H1 (cell line): ENCODE results near the gene CYB561D2. TPM values are rescaled to one million over a fixed set of nuclear protein-coding genes. Genes with fewer than 3 reads are reported as not detected.
A peak's percentile ranks its signal among the peaks of the same experiment; 100 is the strongest.

Experiments
- CTCF ChIA-PET: fragments of 300-600 bp; sonication (Branson Sonifier 250); formaldehyde crosslinking; loops from one replicate; lab custom pipeline; 2021; ENCODE audit not compliant: partially characterized antibody; lab: Charles Lee
- POLR2A ChIA-PET: fragments of 300-600 bp; sonication (Branson Sonifier 250); formaldehyde crosslinking; loops from one replicate; lab custom pipeline; 2021; ENCODE audit warnings: inconsistent platforms; ENCODE audit not compliant: partially characterized antibody; lab: Charles Lee
- DNase-seq, 2 experiments: peaks; one replicate each; pipeline versions ENCODE4 v3.0.0 to v3.0.0-alpha.2; 2010 to 2022; ENCODE audit warnings: low spot score in 2 of 2, low read depth in 1 of 2, mixed read lengths in 1 of 2
- FAIRE-seq: peaks from 2 replicates; lab custom pipeline; 2011; peaks lifted over from hg19 to GRCh38; lab: Jason Lieb, UNC
- H2AFZ ChIP-seq: 2 replicates; pipeline ENCODE4 v1.8.1; 2012; ENCODE audit warnings: low read length, inconsistent platforms
- H2AK5ac ChIP-seq: 2 replicates; pipeline ENCODE4 v1.6.1; 2013; ENCODE audit warnings: low read depth, low read length
- H2BK120ac ChIP-seq: replicated peaks from 2 replicates; pipeline ENCODE3; 2013; ENCODE audit warnings: low read depth, low read length, inconsistent platforms
- H2BK12ac ChIP-seq: 2 replicates; pipeline ENCODE4 v1.6.1; 2013; ENCODE audit warnings: low read depth, low read length
- H2BK15ac ChIP-seq: 2 replicates; pipeline ENCODE4 v1.6.1; 2013; ENCODE audit warnings: low read length
- H2BK20ac ChIP-seq: 2 replicates; pipeline ENCODE4 v1.6.1; 2013; ENCODE audit warnings: low read length
- H2BK5ac ChIP-seq: 2 replicates; pipeline ENCODE4 v1.6.1; 2013; ENCODE audit warnings: low read depth, low read length
- H3K14ac ChIP-seq: 2 replicates; pipeline ENCODE4 v1.6.1; 2013; ENCODE audit warnings: inconsistent platforms; ENCODE audit not compliant: insufficient read length
- H3K18ac ChIP-seq: 2 replicates; pipeline ENCODE4 v1.6.1; 2013; ENCODE audit warnings: low read length; ENCODE audit errors: extremely low read depth
- H3K23ac ChIP-seq: 2 replicates; pipeline ENCODE4 v1.6.1; 2013; ENCODE audit warnings: inconsistent platforms; ENCODE audit not compliant: insufficient read length
- H3K23me2 ChIP-seq: 2 replicates; pipeline ENCODE4 v1.6.1; 2013; ENCODE audit warnings: low read depth, low read length
- H3K27ac ChIP-seq: 2 replicates; pipeline ENCODE4 v1.6.1; 2011; ENCODE audit warnings: low read depth, low read length, inconsistent platforms
- H3K27me3 ChIP-seq, 4 experiments: replicated peaks in 1 of 4; 1 replicate in 1 of 4; 2 replicates in 3 of 4; pipeline versions ENCODE4 v1.6.1 to v1.8.1; 2011 to 2013; ENCODE audit warnings: low read length in 3 of 4, mild to moderate bottlenecking in 3 of 4, inconsistent platforms in 2 of 4, mixed read lengths in 2 of 4, moderate library complexity in 1 of 4; ENCODE audit not compliant: control insufficient read depth in 3 of 4, insufficient read depth in 3 of 4; ENCODE audit errors: extremely low read depth in 1 of 4
- H3K36me3 ChIP-seq, 4 experiments: 2 replicates each; pipeline versions ENCODE4 v1.6.1 to v1.8.1; 2011 to 2013; ENCODE audit warnings: mild to moderate bottlenecking in 4 of 4, low read length in 3 of 4, moderate library complexity in 2 of 4, control low read depth in 1 of 4, inconsistent platforms in 1 of 4; ENCODE audit not compliant: insufficient read depth in 4 of 4, control insufficient read depth in 2 of 4
- H3K4ac ChIP-seq: replicated peaks from 2 replicates; pipeline ENCODE3; 2013; ENCODE audit warnings: low read length, low read depth, mixed read lengths, inconsistent platforms; ENCODE audit not compliant: insufficient read length
- H3K4me1 ChIP-seq, 4 experiments: replicated peaks in 1 of 4; 1 replicate in 1 of 4; 2 replicates in 3 of 4; pipeline versions ENCODE4 v1.6.1 to v1.8.1; 2011 to 2013; ENCODE audit warnings: low read length in 3 of 4, inconsistent platforms in 2 of 4, mixed read lengths in 1 of 4; ENCODE audit not compliant: insufficient read depth in 4 of 4, control insufficient read depth in 3 of 4
- H3K4me2 ChIP-seq, 2 experiments: 2 replicates each; pipeline versions ENCODE4 v1.6.1 to v1.8.1; 2011 to 2013; ENCODE audit warnings: low read depth in 2 of 2, low read length in 2 of 2, control low read depth in 1 of 2, inconsistent platforms in 1 of 2, mild to moderate bottlenecking in 1 of 2; ENCODE audit not compliant: insufficient read depth in 1 of 2
- H3K4me3 ChIP-seq, 4 experiments: fragments of 200-600, 300-600 bp in 1 of 4; sonication (generic), shearing (Covaris generic), sonication (Bioruptor Twin) in 1 of 4; 2 replicates each; pipeline versions ENCODE4 v1.5.1 to v1.8.1; 2011 to 2016; ENCODE audit warnings: low read length in 4 of 4, low read depth in 3 of 4, control low read depth in 2 of 4, inconsistent platforms in 2 of 4, mild to moderate bottlenecking in 2 of 4, mixed read lengths in 1 of 4, moderate library complexity in 1 of 4; ENCODE audit not compliant: insufficient read depth in 2 of 4; ENCODE audit errors: extremely low read depth in 1 of 4
- H3K56ac ChIP-seq: replicated peaks from 2 replicates; pipeline ENCODE3; 2013; ENCODE audit warnings: low read depth, mild to moderate bottlenecking, mixed read lengths, low read length, inconsistent platforms; ENCODE audit not compliant: insufficient read length
- H3K79me1 ChIP-seq: 2 replicates; pipeline ENCODE4 v1.6.1; 2013; ENCODE audit warnings: low read depth, low read length, control low read depth
- H3K79me2 ChIP-seq, 2 experiments: 2 replicates each; pipeline versions ENCODE4 v1.6.1 to v1.8.1; 2012 to 2013; ENCODE audit warnings: low read length in 2 of 2, mild to moderate bottlenecking in 2 of 2, inconsistent platforms in 1 of 2; ENCODE audit not compliant: insufficient read depth in 2 of 2, control insufficient read depth in 1 of 2
- H3K9ac ChIP-seq, 4 experiments: replicated peaks in 1 of 4; 1 replicate in 1 of 4; 2 replicates in 3 of 4; pipeline versions ENCODE4 v1.6.1 to v1.8.1; 2011 to 2013; ENCODE audit warnings: low read depth in 3 of 4, low read length in 3 of 4, control low read depth in 2 of 4, mild to moderate bottlenecking in 2 of 4, moderate library complexity in 2 of 4, inconsistent platforms in 1 of 4; ENCODE audit errors: extremely low read depth in 1 of 4
- H3K9me3 ChIP-seq, 2 experiments: 2 replicates each; pipeline versions ENCODE4 v1.6.1 to v1.8.1; 2012 to 2013; ENCODE audit warnings: mild to moderate bottlenecking in 2 of 2, moderate library complexity in 2 of 2, control low read depth in 1 of 2, inconsistent platforms in 1 of 2, low read depth in 1 of 2, low read length in 1 of 2, mixed read lengths in 1 of 2; ENCODE audit not compliant: insufficient read depth in 2 of 2
- H4K20me1 ChIP-seq, 2 experiments: replicated peaks in 1 of 2; 2 replicates each; pipeline versions ENCODE3 to v1.8.1; 2011 to 2013; ENCODE audit warnings: inconsistent platforms in 2 of 2, low read length in 2 of 2, mild to moderate bottlenecking in 1 of 2; ENCODE audit not compliant: insufficient read depth in 2 of 2, control insufficient read depth in 1 of 2
- H4K5ac ChIP-seq: 2 replicates; pipeline ENCODE4 v1.6.1; 2013; ENCODE audit warnings: low read length, low read depth, mixed read lengths, inconsistent platforms; ENCODE audit not compliant: insufficient read length
- H4K8ac ChIP-seq: 2 replicates; pipeline ENCODE4 v1.8.0; 2013; ENCODE audit warnings: mild to moderate bottlenecking, moderate library complexity, low read length, inconsistent platforms; ENCODE audit not compliant: insufficient read depth; ENCODE audit errors: extremely low read depth
- H4K91ac ChIP-seq: replicated peaks from 2 replicates; pipeline ENCODE3; 2013; ENCODE audit warnings: low read length, mixed read lengths, inconsistent platforms; ENCODE audit not compliant: insufficient read length
- KDM5A ChIP-seq: fragments of 200-600 bp; IDR thresholded peaks from 2 replicates; pipeline ENCODE4 v1.7.1; 2012; ENCODE audit warnings: mild to moderate bottlenecking, low read length, inconsistent platforms, mixed read lengths
- PHF8 ChIP-seq: fragments of 200-600 bp; sonication (generic); conservative IDR thresholded peaks from 2 replicates; pipeline ENCODE4 v1.7.1; 2012; ENCODE audit warnings: low read depth, mild to moderate bottlenecking, inconsistent platforms, low read length, moderate library complexity
- RBBP5 ChIP-seq: IDR thresholded peaks from 2 replicates; pipeline ENCODE4 v1.7.1; 2012; ENCODE audit warnings: low read depth, mild to moderate bottlenecking, inconsistent platforms, low read length, moderate library complexity, borderline replicate concordance
- RNF2 ChIP-seq: fragments of 200-900, 300-1000 bp; sonication (generic); IDR thresholded peaks from 2 replicates; pipeline ENCODE4 v1.7.1; 2016; ENCODE audit warnings: borderline replicate concordance, low read depth, mild to moderate bottlenecking, antibody characterized with exemption, low read length; ENCODE audit not compliant: poor library complexity, severe bottlenecking; ENCODE audit errors: missing control alignments
- SIN3A ChIP-seq, 2 experiments: IDR thresholded peaks in 1 of 2; conservative IDR thresholded peaks in 1 of 2; 2 replicates each; pipeline ENCODE4 v1.6.1; 2011 to 2012; ENCODE audit warnings: low read length in 2 of 2, improper control_type of control experiment in 1 of 2, low read depth in 1 of 2, mild to moderate bottlenecking in 1 of 2
- SRF ChIP-seq: IDR thresholded peaks from 2 replicates; pipeline ENCODE4 v1.6.1; 2011; ENCODE audit warnings: mild to moderate bottlenecking, low read depth, low read length, moderate library complexity
- SUZ12 ChIP-seq: fragments of 200-600 bp; sonication (generic); IDR thresholded peaks from 2 replicates; pipeline ENCODE4 v1.6.1; 2012; ENCODE audit warnings: mild to moderate bottlenecking, inconsistent platforms, low read length, moderate library complexity, mixed read lengths
- TAF1 ChIP-seq: IDR thresholded peaks from 2 replicates; pipeline ENCODE4 v1.6.1; 2011; ENCODE audit warnings: mild to moderate bottlenecking, low read depth, low read length
- TAF7 ChIP-seq: optimal IDR thresholded peaks from 2 replicates; pipeline ENCODE3; 2011; ENCODE audit warnings: low read depth, mild to moderate bottlenecking, inconsistent platforms, low read length, moderate library complexity, borderline replicate concordance
- ZNF274 ChIP-seq: IDR thresholded peaks from 2 replicates; pipeline ENCODE4 v1.7.0; 2012; ENCODE audit warnings: low read length, borderline replicate concordance; ENCODE audit errors: extremely low read depth
- WGBS, 2 experiments: shearing (Covaris generic) in 1 of 2; methylation state at CpG; one replicate each; pipeline versions ENCODE4 v1.1.6 to v1.1.7; 2013 to 2015; ENCODE audit warnings: low lambda C conversion rate in 2 of 2, mixed read lengths in 2 of 2, inconsistent platforms in 1 of 2, low coverage in 1 of 2, missing lambda C conversion rate in 1 of 2; ENCODE audit not compliant: insufficient replicate concordance in 2 of 2, insufficient coverage in 1 of 2, insufficient read length in 1 of 2; ENCODE audit errors: extremely low coverage in 1 of 2, missing lambda C conversion rate in 1 of 2; 5-methylcytosine and 5-hydroxymethylcytosine counted together
- polyA plus RNA-seq, 7 experiments: library from polyadenylated mRNA; depleted of rRNA in 3 of 7; stranded (reverse) in 5 of 7; unstranded in 2 of 7; fragments of >200 nt in 5 of 7; fragments of 200-250 nt in 2 of 7; gene quantifications; 1 replicate in 5 of 7; 2 replicates in 1 of 7; 4 replicates in 1 of 7; pipeline versions ENCODE4 v1.2.1 to v1.2.3, GENCODE V29; 2011 to 2013; ENCODE audit warnings: missing spikeins in 2 of 7, mixed read lengths in 2 of 7
- total RNA-seq: library from RNA; stranded (reverse); fragmentation: NEBNext Ultra II Directional; extraction: Animal tissue kit (Norgen Biotek cat#: 25700); gene quantifications from 2 replicates; pipeline ENCODE4 v1.2.1, GENCODE V29; 2021

Gene CYB561D2
- total and polyA plus RNA-seq, 2 of the 8 experiments (the other 6 are each of a cell fraction or from before 2014, with no cell fraction given), result 9.8 to 34.0 TPM

DNA sequence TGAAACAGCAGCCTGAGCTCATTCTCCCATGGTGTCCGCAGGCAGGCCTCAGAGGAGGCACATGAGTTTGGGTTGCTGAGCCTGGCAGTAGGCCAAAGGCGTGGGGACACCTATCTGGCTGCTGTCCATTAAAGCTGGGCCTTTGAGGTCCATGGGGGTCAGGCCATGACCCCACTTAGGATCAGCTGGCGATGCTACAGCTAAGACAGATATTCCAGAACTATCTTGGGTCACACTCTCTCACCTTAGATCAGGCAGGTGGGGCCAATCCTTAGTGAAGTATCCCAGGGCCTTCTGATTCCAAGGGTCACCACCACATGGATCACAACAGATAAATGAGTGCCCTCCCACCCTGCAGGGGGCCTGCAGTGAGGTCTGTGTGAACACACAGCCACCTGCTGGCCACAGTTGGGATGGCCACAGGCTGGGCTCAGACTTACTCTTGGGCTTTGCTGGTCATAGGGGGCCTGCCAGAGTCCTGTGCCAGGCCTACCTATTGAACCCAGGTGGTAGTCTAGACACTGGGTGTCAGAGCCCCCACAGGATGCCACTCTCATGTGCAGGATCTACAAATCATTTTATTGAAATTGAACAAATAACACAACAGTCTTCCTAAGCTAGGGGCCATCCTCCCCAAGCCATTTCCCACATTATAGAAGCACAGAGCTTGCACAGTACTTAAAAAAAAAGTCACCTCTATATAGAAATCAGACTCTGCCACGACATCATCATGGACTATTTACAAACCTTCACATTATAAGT, 26.1 kb upstream of the CYB561D2 start:
- CTCF ChIA-PET, result interaction anchor here (0.7 to 7.5 kb wide), 26 partner anchors 9 to 184 kb away, joined by 3 to 75 read pairs (median 4); partner anchors contain the start of genes HYAL1, IFRD2 and LSMEM2
- Histone ChIP-seq H3K4ac (no peak overlapping the region), H4K91ac (no peak overlapping the region), H3K14ac (no peak overlapping the region), H2BK20ac (no peak overlapping the region; the same call in 1 of the 2 replicates), H3K18ac (no peak overlapping the region), H3K23me2 (peaks cover 28% of the 10 kb centered on the region), H3K4me1 (peaks cover 0 to 37% (median 22%) of the 10 kb centered on the region in 4 experiments; a peak in 6 of 7 replicates), H3K27me3 (no peaks in the 10 kb centered on the region), H3K79me2 (peaks cover 0 to 24% of the 10 kb centered on the region in 2 experiments; a peak in 2 of 4 replicates), H3K23ac (no peak overlapping the region), H3K27ac (no peak overlapping the region), H2BK5ac (no peak overlapping the region), H3K9me3 (no peaks in the 10 kb centered on the region), H3K79me1 (peaks cover 16% of the 10 kb centered on the region), H3K4me2 (peak overlapping the region in 1 of 2 experiments; percentile 21; a peak in 1 of 4 replicates), H2AK5ac (no peak overlapping the region), H2BK15ac (peak overlapping the region; percentile 48; the same call in 1 of the 2 replicates), H4K8ac (no peak overlapping the region), H3K9ac (no peak overlapping the region), H4K5ac (no peak overlapping the region), H2AFZ (no peak overlapping the region), H3K36me3 (peaks cover 4 to 13% (median 12%) of the 10 kb centered on the region in 4 experiments; a peak in 5 of 8 replicates), H2BK12ac (peak overlapping the region; percentile 44; the same call in 1 of the 2 replicates), H3K4me3 (no peak overlapping the region), H4K20me1 (peaks cover 4 to 12% of the 10 kb centered on the region in 2 experiments), H3K56ac (no peak overlapping the region), H2BK120ac (no peak overlapping the region)
- 57% methylated on average over 4 of the region's 4 CpGs; no CpG with 5 or more reads in 1 of the 2 experiments for WGBS, 2 experiments
- peak in 1 of 2 experiments; percentile 96 for DNase-seq
- FAIRE-seq, result peak; percentile 81
- POLR2A ChIA-PET, result interaction anchor here (1.1 to 12.6 kb wide), 8 partner anchors 9 to 49 kb away, joined by 3 to 149 read pairs (median 7); partner anchors contain the start of genes HYAL1, HYAL3, IFRD2 and NAA80
- TF ChIP-seq PHF8, result no peak
- no peak for TF ChIP-seq ZNF274
- no peak for TF ChIP-seq TAF1
- TF ChIP-seq TAF7, result no peak
- no peak for TF ChIP-seq SUZ12
- no peak for TF ChIP-seq KDM5A
- TF ChIP-seq SIN3A (conservative IDR thresholded peaks at IDR 0.05 in 1 of 2, IDR thresholded peaks at IDR 0.05 in 1 of 2; ENCODE audit: low read depth in 1 of 2, low read length in 2 of 2), result peak in 1 of 2 experiments; percentile 58; a peak in 1 of 4 replicates
- no peak for TF ChIP-seq SRF
- no peak for TF ChIP-seq RNF2
- TF ChIP-seq RBBP5, result no peak
